HG02798 (cell line): ENCODE data around the gene FCN3.
"Not testable (repeated sequence)": the region's sequence is repeated elsewhere in the genome, so short reads cannot be mapped to it uniquely, and the experiment has no call there.

ENCODE experiments used
- ATAC-seq: cut with Tn5 transposase; IDR thresholded peaks from one replicate; pipeline ENCODE4 v1.9.1; 2021; ENCODE audit warnings: mild to moderate bottlenecking; ENCODE audit not compliant: unreplicated experiment, poor library complexity

The FCN3 gene

GRCh38 chr1:27400082-27400962, 25.7 kb upstream of the FCN3 start:
- no peak for ATAC-seq

GRCh38 chr1:27399251-27400025, 24.8 kb upstream of the FCN3 start:
- no peak for ATAC-seq

GRCh38 chr1:27398405-27399149, 24.0 kb upstream of the FCN3 start:
- no peak for ATAC-seq

- ATAC-seq, result no peak
Observed at GRCh38 chr1:27397749-27398148, 23.1 kb upstream of the FCN3 start.

GRCh38 chr1:27397110-27397509, 22.5 kb upstream of the FCN3 start:
- ATAC-seq, result no peak

GRCh38 chr1:27395441-27396195, 21.0 kb upstream of the FCN3 start:
- ATAC-seq, result peak; percentile 46

GRCh38 chr1:27394925-27395324, 20.3 kb upstream of the FCN3 start:
- no peak for ATAC-seq

- ATAC-seq, result no peak
Observed at GRCh38 chr1:27394282-27394658, 19.6 kb upstream of the FCN3 start.

- ATAC-seq, result no peak
Observed at GRCh38 chr1:27393641-27394281, 19.1 kb upstream of the FCN3 start.

- ATAC-seq, result no peak
Observed at GRCh38 chr1:27392778-27393635, 18.4 kb upstream of the FCN3 start.

- peak; percentile 84 for ATAC-seq
Observed at GRCh38 chr1:27392096-27392777, 17.6 kb upstream of the FCN3 start, which contains the start of gene GPR3. Gene GPR3 (plus strand): TSS chr1:27392622. CDS start chr1:27393799, 1,177 bp downstream.

- ATAC-seq, result no peak
Observed at GRCh38 chr1:27391511-27392095, 17.0 kb upstream of the FCN3 start.

GRCh38 chr1:27388337-27389005, 13.8 kb upstream of the FCN3 start:
- ATAC-seq, result no peak

GRCh38 chr1:27384797-27385196, 10.2 kb upstream of the FCN3 start:
- ATAC-seq, result not testable (repeated sequence)

GRCh38 chr1:27383661-27384060, 9.0 kb upstream of the FCN3 start:
- ATAC-seq, result no peak

GRCh38 chr1:27383039-27383605, 8.5 kb upstream of the FCN3 start, which contains the start of gene CD164L2:
Gene CD164L2 (minus strand): TSS chr1:27383333. CDS start chr1:27383239, 94 bp downstream.
- no peak for ATAC-seq
